Spleen (tissue), 11 donors: ENCODE results near the gene RNASEH1. TPM values are rescaled to one million over a fixed set of nuclear protein-coding genes. Genes with fewer than 3 reads are reported as not detected.

Experiments used
- DNase-seq: peaks from one replicate; pipeline ENCODE4 v3.0.0-alpha.2; 2020
- H3K27ac ChIP-seq, 8 donors: fragments of 200-600 bp; sonication (generic) in 7 of 8; 1 replicate in 4 of 8; 2 replicates in 4 of 8; pipeline versions ENCODE4 v1.5.0 to v1.8.0; 2016 to 2021; ENCODE audit warnings: inconsistent platforms in 4 of 8, mild to moderate bottlenecking in 4 of 8, moderate library complexity in 1 of 8
- H3K27me3 ChIP-seq, 7 donors: fragments of 200-600 bp; sonication (generic) in 6 of 7; replicated peaks in 1 of 7; 1 replicate in 4 of 7; 2 replicates in 3 of 7; pipeline versions ENCODE4 v1.5.0 to v1.8.0; 2016 to 2021; ENCODE audit warnings: inconsistent platforms in 3 of 7, mild to moderate bottlenecking in 1 of 7
- H3K36me3 ChIP-seq, 6 donors: fragments of 200-600 bp; sonication (generic) in 5 of 6; 1 replicate in 4 of 6; 2 replicates in 2 of 6; pipeline versions ENCODE4 v1.5.0 to v1.8.0; 2016 to 2021; ENCODE audit warnings: inconsistent platforms in 2 of 6
- H3K4me1 ChIP-seq, 6 donors: fragments of 200-600 bp; sonication (generic) in 5 of 6; 1 replicate in 3 of 6; 2 replicates in 3 of 6; pipeline versions ENCODE4 v1.5.0 to v1.8.0; 2016 to 2021; ENCODE audit warnings: inconsistent platforms in 3 of 6
- H3K4me3 ChIP-seq, 8 donors: fragments of 200-600 bp; sonication (generic) in 7 of 8; 1 replicate in 4 of 8; 2 replicates in 4 of 8; pipeline versions ENCODE4 v1.5.0 to v1.8.0; 2016 to 2021; ENCODE audit warnings: inconsistent platforms in 4 of 8, mild to moderate bottlenecking in 4 of 8, moderate library complexity in 2 of 8
- H3K9me3 ChIP-seq, 8 donors: fragments of 200-600 bp; sonication (generic) in 7 of 8; 1 replicate in 4 of 8; 2 replicates in 4 of 8; pipeline versions ENCODE4 v1.5.0 to v1.8.0; 2016 to 2021; ENCODE audit warnings: inconsistent platforms in 4 of 8
- CTCF ChIP-seq, 11 experiments: fragments of 200-600 bp in 7 of 11; fragments of 450-650 bp in 4 of 11; sonication (generic) in 4 of 11; IDR thresholded peaks in 8 of 11; conservative IDR thresholded peaks in 3 of 11; 1 replicate in 7 of 11; 2 replicates in 4 of 11; pipeline versions ENCODE4 v1.4.0 to v1.8.0; 2016 to 2021; ENCODE audit warnings: antibody characterized with exemption in 11 of 11, inconsistent platforms in 4 of 11, mild to moderate bottlenecking in 1 of 11
- POLR2A ChIP-seq, 3 donors: fragments of 450-650 bp; IDR thresholded peaks; one replicate each; pipeline ENCODE4 v1.5.1; 2017; ENCODE audit warnings: antibody characterized with exemption in 3 of 3, mild to moderate bottlenecking in 1 of 3
- POLR2AphosphoS5 ChIP-seq, 3 donors: sonication (generic); formaldehyde crosslinking; IDR thresholded peaks; one replicate each; pipeline ENCODE4 v1.5.1; 2017; ENCODE audit warnings: antibody characterized with exemption in 3 of 3
- WGBS, 5 donors: extraction: QIAGEN DNeasy Blood & Tissue Kit in 3 of 5; methylation state at CpG; one replicate each; pipeline versions ENCODE4 v1.1.5 to v1.1.7; 2013 to 2018; 5-methylcytosine and 5-hydroxymethylcytosine counted together
- intact Hi-C: fragments of 100-400 bp; cut with DNase I; formaldehyde crosslinking; loops from one replicate; pipeline ENCODE4 v1.15.0; 2023; ENCODE audit warnings: low total_unique reads
- polyA plus RNA-seq, 3 donors: library from polyadenylated mRNA; stranded (reverse); fragments of 200-250 nt; gene quantifications; one replicate each; pipeline ENCODE4 v1.2.1, GENCODE V29; 2013
- total RNA-seq, 7 donors: library from RNA; depleted of rRNA in 3 of 7; stranded (reverse); fragments of >200 nt in 3 of 7; fragmentation: NEBNext Ultra II Directional in 4 of 7; extraction: Animal tissue kit (Norgen Biotek cat#: 25700) in 4 of 7; gene quantifications; one replicate each; pipeline versions ENCODE4 v1.1.0 to v1.2.1, GENCODE V29; 2016 to 2021
- donor health status: healthy with polysubstance abuse.
- donor health status: DM: no; HTN: no; CAD: no; lungs with moderate emphysema.
- donor health status: DM: no; HTN: no; CAD: no.
- donor health status: Bipolar disorder and iron deficiency.
- donor health status: healthy.
- donor health status: DM: no; HTN: no; CAD: no.
- donor health status: DM: yes; HTN: yes; CAD: no.

The RNASEH1 gene
- total and polyA plus RNA-seq, 10 donors = 4.3 to 24.7 (median 18.2) TPM

GRCh38 chr2:3547915-3548314, 10.2 kb downstream of the RNASEH1 start:
- peaks cover 5 to 100% (median 94%) of the 10 kb centered on the region in 6 donors for H3K36me3 ChIP-seq
- no peaks in the 10 kb centered on the region for H3K27me3 ChIP-seq
- H3K27ac ChIP-seq = no peak overlapping the region
- 92 to 100% (median 96%) methylated on average over 2 of the region's 2 CpGs for WGBS, 5 donors
- intact Hi-C loops = no loop called here
- no peaks in the 10 kb centered on the region for H3K9me3 ChIP-seq
- no peak overlapping the region for H3K4me3 ChIP-seq
- TF ChIP-seq CTCF (IDR thresholded peaks at IDR 0.05 in 8 of 11, conservative IDR thresholded peaks at IDR 0.05 in 3 of 11) (no peak), POLR2A (IDR thresholded peaks at IDR 0.05) (no peak), POLR2AphosphoS5 (IDR thresholded peaks at IDR 0.05) (no peak)
- DNase-seq = no peak
- peaks cover 0 to under 1% (median 0%) of the 10 kb centered on the region in 6 donors for H3K4me1 ChIP-seq

GRCh38 chr2:3545788-3546478, 12.2 kb downstream of the RNASEH1 start:
- Histone ChIP-seq H3K4me3 (no peak overlapping the region), H3K4me1 (no peaks in the 10 kb centered on the region), H3K9me3 (no peaks in the 10 kb centered on the region), H3K27me3 (no peaks in the 10 kb centered on the region), H3K27ac (no peak overlapping the region), H3K36me3 (peaks cover 3 to 100% (median 97%) of the 10 kb centered on the region in 6 donors)
- WGBS, 5 donors = 93 to 98% (median 97%) methylated on average over 10 of the region's 10 CpGs
- no peak for DNase-seq
- intact Hi-C loops = no loop called here
- TF ChIP-seq POLR2A (IDR thresholded peaks at IDR 0.05) = no peak
- TF ChIP-seq CTCF (IDR thresholded peaks at IDR 0.05 in 8 of 11, conservative IDR thresholded peaks at IDR 0.05 in 3 of 11) = no peak
- TF ChIP-seq POLR2AphosphoS5 (IDR thresholded peaks at IDR 0.05) = no peak

GRCh38 chr2:3543023-3543683, 15.0 kb downstream of the RNASEH1 start:
- no peaks in the 10 kb centered on the region for H3K4me1 ChIP-seq
- no peak for DNase-seq
- H3K27me3 ChIP-seq = no peaks in the 10 kb centered on the region
- H3K27ac ChIP-seq = no peak overlapping the region
- H3K9me3 ChIP-seq = no peaks in the 10 kb centered on the region
- no peak overlapping the region for H3K4me3 ChIP-seq
- H3K36me3 ChIP-seq = peaks cover 3 to 93% (median 82%) of the 10 kb centered on the region in 6 donors
- TF ChIP-seq POLR2AphosphoS5 (IDR thresholded peaks at IDR 0.05) (no peak), POLR2A (IDR thresholded peaks at IDR 0.05) (no peak), CTCF (IDR thresholded peaks at IDR 0.05 in 8 of 11, conservative IDR thresholded peaks at IDR 0.05 in 3 of 11) (no peak)
- intact Hi-C loops = no loop called here
- 74 to 88% (median 79%) methylated on average over 6 of the region's 6 CpGs for WGBS, 5 donors

- no peak for DNase-seq
- Histone ChIP-seq H3K27ac (no peak overlapping the region), H3K4me1 (peaks cover 0 to 2% (median under 1%) of the 10 kb centered on the region in 6 donors), H3K36me3 (peaks cover 3 to 82% (median 72%) of the 10 kb centered on the region in 6 donors), H3K9me3 (no peaks in the 10 kb centered on the region), H3K27me3 (no peaks in the 10 kb centered on the region), H3K4me3 (no peak overlapping the region)
- intact Hi-C loops = no loop called here
- TF ChIP-seq CTCF (IDR thresholded peaks at IDR 0.05 in 8 of 11, conservative IDR thresholded peaks at IDR 0.05 in 3 of 11) (no peak), POLR2A (IDR thresholded peaks at IDR 0.05) (no peak), POLR2AphosphoS5 (IDR thresholded peaks at IDR 0.05) (no peak)
- WGBS, 5 donors = 92 to 96% (median 94%) methylated on average over 5 of the region's 5 CpGs
These were observed 16.0 kb downstream of the RNASEH1 start for GRCh38 chr2:3542107-3542506.
